Esophagus squamous epithelium (tissue), 4 donors: ENCODE data around the gene VCAN.

Experiments used
- POLR2A ChIP-seq, 4 donors: fragments of 450-650 bp; IDR thresholded peaks; one replicate each; pipeline ENCODE4 v1.6.1; 2017; ENCODE audit warnings: antibody characterized with exemption in 4 of 4, mild to moderate bottlenecking in 4 of 4, moderate library complexity in 3 of 4
- TF ChIP-seq, protein P1 (sequence below), 6 experiments: fragments of 450-650 bp in 4 of 6; fragments of 200-600 bp in 2 of 6; sonication (generic) in 2 of 6; IDR thresholded peaks; one replicate each; pipeline ENCODE4 v1.5.1; 2016 to 2019; ENCODE audit warnings: antibody characterized with exemption in 6 of 6, mild to moderate bottlenecking in 4 of 6, moderate library complexity in 4 of 6

DNA sequence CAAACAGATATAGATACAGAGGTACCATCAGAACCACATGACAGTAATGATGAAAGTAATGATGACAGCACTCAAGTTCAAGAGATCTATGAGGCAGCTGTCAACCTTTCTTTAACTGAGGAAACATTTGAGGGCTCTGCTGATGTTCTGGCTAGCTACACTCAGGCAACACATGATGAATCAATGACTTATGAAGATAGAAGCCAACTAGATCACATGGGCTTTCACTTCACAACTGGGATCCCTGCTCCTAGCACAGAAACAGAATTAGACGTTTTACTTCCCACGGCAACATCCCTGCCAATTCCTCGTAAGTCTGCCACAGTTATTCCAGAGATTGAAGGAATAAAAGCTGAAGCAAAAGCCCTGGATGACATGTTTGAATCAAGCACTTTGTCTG, 69.2 kb downstream of the VCAN start:
- TF ChIP-seq, protein P1, sequence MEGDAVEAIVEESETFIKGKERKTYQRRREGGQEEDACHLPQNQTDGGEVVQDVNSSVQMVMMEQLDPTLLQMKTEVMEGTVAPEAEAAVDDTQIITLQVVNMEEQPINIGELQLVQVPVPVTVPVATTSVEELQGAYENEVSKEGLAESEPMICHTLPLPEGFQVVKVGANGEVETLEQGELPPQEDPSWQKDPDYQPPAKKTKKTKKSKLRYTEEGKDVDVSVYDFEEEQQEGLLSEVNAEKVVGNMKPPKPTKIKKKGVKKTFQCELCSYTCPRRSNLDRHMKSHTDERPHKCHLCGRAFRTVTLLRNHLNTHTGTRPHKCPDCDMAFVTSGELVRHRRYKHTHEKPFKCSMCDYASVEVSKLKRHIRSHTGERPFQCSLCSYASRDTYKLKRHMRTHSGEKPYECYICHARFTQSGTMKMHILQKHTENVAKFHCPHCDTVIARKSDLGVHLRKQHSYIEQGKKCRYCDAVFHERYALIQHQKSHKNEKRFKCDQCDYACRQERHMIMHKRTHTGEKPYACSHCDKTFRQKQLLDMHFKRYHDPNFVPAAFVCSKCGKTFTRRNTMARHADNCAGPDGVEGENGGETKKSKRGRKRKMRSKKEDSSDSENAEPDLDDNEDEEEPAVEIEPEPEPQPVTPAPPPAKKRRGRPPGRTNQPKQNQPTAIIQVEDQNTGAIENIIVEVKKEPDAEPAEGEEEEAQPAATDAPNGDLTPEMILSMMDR (IDR thresholded peaks at IDR 0.05), result no peak
- TF ChIP-seq POLR2A (IDR thresholded peaks at IDR 0.05), result no peak
